NCI-H2171 (cell line): Measurements from ENCODE around the gene ARMC10.
"Not testable (repeated sequence)": the region's sequence is repeated elsewhere in the genome, so short reads cannot be mapped to it uniquely, and the experiment has no call there.

Experiments used
- DNase-seq: peaks from one replicate; lab custom pipeline; 2025; lab: John Stamatoyannopoulos, UW

Gene ARMC10

GRCh38 chr7:103124429-103124979 lies 49.6 kb downstream of the ARMC10 start:
- no peak for DNase-seq

- DNase-seq: no peak
These were observed 52.1 kb downstream of the ARMC10 start for GRCh38 chr7:103127006-103127405.

- no peak for DNase-seq
These were observed 55.0 kb downstream of the ARMC10 start for GRCh38 chr7:103129702-103130549.

GRCh38 chr7:103130901-103131624 lies 56.1 kb downstream of the ARMC10 start:
- no peak for DNase-seq

GRCh38 chr7:103132995-103133688 lies 58.2 kb downstream of the ARMC10 start:
- no peak for DNase-seq

- DNase-seq: no peak
These were observed 60.1 kb downstream of the ARMC10 start for GRCh38 chr7:103134836-103135554.

GRCh38 chr7:103140061-103140460 lies 65.1 kb downstream of the ARMC10 start:
- no peak for DNase-seq

- DNase-seq: no peak
These were observed 65.7 kb downstream of the ARMC10 start for GRCh38 chr7:103140685-103141084.

GRCh38 chr7:103141753-103142404 lies 66.9 kb downstream of the ARMC10 start:
- DNase-seq: no peak

GRCh38 chr7:103142494-103142893 lies 67.6 kb downstream of the ARMC10 start:
- DNase-seq: no peak

- no peak for DNase-seq
These were observed 68.9 kb downstream of the ARMC10 start for GRCh38 chr7:103143868-103144267.

- DNase-seq: not testable (repeated sequence)
These were observed 69.8 kb downstream of the ARMC10 start for GRCh38 chr7:103144754-103145153.

GRCh38 chr7:103148131-103148993 lies 73.4 kb downstream of the ARMC10 start:
- DNase-seq: peak; percentile 12
